Measurements from ENCODE around the gene KRT31.

- TF ChIP-seq CTCF (IDR thresholded peaks at IDR 0.05) (no peak), POLR2A (IDR thresholded peaks at IDR 0.05) (no peak), EP300 (IDR thresholded peaks at IDR 0.05; ENCODE audit: low read depth) (no peak)
Measured at GRCh38 chr17:41377546-41377945, 19.9 kb downstream of the KRT31 start.

Data from transverse colon (tissue), 3 donors.